Bone marrow (tissue), 2 donors: ENCODE measurements around the gene PGS1.

Source experiments
- DNase-seq, 2 donors: peaks; one replicate each; lab custom pipeline; 2025; lab: John Stamatoyannopoulos, UW

The PGS1 gene

DNA sequence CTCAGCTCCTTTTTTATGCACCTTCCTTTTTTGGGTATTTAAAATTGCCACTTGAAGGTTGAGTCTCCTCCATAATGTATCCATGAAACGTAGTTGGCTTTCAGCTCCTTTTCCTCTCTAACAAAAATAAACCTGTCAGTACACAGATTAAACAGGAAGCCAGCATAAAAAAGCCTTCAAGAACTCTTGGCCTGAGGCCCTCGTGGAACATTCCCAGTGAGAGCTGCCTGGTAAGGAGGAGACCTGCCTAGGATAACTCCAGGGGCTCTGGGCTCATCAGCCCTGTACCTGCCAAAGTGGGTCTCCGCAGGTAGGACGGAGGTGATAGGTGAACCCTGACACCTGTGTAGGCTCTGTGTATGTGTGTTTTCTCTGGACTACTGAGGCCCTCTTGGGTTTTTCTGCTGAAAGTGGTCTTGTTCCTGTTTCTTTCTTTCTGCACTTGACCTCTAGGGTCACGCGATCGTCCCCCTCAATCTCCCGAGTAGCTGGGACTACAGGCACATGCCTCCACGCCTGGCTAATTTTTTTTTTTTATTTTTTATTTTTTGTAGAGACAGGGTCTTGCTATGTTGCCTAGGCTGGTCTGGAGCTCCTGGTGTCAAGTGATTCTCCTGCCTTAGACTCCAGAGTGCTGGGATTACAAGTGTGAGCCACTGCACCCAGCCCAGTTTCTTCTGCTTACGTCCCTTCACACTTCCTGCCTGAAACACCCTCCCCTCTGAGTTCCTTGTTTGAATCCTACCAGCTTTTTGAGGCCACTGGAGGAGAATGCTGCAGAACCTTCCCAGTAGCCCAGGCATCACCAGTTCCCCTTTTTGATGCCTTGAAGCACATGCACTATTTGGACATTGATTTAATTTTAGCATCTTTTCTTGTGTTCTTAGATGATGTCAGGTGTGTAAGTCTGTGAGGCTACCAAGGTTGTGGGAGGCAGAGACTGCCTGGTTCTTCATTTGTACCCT lies 9.8 kb downstream of the PGS1 start:
- peak; percentile 27 to 63 for DNase-seq

DNA sequence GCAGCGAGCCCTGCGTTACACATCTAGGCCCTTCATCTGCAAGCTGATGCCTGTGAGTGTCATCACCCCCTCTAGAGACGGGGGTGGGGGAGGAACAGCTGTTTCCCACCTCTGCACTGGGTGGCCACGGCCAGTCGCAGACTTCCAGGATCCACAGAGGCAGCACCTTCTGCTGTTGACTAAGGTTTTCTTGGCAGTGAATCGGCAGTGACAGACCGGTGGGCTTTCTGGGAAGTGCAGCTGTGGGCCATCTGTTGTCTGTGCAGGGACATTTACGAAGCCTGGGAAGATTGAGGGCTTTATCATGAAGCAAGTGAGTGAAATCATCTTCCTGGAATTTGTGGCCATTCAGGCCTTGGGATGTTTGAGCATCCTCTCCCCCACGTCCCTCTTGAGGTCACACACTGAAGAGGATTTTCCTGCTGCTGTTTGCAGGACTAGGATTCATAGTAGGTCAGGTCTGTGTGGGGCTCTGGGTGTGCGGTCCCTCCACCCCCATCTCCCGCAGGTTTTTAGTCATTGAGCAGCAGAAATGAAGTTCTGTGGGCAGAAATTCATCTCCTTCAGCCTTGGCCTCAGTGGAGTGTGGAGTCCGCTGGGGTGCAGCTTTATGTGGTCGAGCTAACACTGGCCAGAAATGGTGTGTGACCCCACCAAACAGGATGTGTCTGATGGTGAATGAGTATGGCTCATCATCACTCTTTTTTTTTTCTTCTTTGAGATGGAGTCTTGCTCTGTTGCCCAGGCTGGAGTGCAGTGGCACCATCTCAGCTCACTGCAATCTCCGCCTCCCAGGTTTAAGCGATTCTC lies 12.0 kb downstream of the PGS1 start:
- DNase-seq: no peak

DNA sequence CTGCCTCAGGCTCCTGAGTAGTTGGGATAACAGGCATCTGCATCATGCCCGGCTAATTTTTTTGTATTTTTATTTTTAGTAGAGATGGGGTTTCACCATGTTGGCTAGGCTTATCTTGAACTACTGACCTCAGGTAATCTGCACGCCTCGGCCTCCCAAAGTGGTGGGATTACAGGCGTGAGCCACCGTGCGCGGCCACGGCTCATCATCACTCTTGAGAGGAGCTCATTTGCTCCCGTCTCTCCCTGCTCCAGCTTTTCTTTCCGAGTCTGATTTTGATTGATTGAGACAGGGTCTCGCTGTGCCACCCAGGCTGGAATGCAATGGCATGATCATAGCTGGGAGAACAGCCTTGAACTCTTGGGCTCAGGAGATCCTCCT lies 12.6 kb downstream of the PGS1 start:
- no peak for DNase-seq

DNA sequence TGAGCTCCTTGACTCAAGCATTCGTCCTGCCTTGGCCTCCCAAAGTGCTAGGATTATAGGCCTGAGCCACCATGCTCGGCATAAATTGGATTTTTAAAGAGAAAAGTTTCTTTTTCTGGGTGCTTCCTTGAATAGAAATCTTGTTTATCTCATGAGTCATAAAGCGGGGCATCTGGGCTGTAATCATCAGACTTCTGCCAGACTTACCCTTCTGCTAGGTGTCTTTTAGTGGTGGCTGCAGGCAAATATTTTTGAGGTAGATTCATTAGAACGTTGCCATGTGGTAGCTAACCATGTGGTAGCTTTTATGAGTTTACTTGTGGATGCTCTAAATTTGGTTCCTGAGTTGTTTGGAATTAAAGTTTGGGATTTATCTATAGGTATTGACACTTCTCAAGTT lies 13.4 kb downstream of the PGS1 start:
- DNase-seq: no peak

DNA sequence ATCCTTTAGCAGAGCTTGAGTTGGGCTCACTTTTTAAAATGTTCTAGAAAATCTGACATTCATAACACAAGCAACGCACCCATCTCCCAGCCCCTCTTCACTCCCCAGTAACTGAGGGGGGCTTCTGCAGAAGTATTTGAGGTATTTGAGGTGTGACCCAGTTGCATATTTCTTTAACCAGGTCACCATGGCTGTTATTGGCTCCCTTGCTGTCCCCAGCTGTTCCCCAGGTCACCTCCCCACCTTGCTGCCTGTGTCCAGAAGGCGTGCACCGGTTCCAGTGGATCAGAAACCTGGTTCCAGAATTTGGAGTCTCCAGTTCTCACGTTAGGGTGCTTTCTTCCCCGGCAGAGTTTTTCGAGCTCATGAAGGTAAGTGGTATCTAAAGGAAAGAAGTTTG lies 13.8 kb downstream of the PGS1 start:
- no peak for DNase-seq

DNA sequence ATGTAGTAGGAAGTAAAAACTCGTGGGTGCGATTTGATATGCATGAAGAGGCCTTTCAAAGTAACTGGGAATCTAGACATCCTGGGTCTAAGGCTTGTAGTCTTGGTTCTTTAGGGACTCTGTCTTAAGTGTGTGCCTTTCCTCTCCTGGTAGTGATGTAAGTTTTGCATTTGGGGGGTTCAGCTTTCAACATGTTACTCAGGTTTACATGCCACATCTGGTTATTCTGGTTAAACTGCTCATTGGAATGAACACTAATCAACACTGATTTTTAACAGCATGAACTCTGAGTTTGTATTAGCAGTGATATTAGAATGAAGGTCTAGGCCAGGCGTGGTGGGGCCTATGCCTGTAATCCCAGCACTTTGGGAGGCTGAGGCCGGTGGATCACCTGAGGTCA lies 15.1 kb downstream of the PGS1 start:
- no peak for DNase-seq

DNA sequence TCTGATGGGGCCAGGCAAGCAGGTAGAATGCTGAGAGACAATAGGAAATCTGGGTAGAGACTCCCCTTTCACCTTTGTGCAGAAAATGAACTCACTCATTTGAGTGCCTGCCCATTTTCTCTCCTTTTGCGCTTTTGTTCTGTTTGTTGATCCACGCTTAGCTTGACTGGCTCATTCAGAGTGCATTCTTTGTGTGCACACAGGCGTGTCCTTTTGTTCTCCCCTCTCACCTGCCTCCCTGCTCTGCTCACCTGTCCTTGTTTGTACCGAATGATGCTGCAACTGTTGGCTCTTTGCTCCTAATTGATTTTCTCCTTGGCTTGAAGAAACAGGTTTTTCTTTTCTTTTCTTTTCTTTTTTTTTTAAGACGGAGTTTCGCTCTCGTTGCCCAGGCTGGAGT lies 15.8 kb downstream of the PGS1 start:
- DNase-seq: no peak

DNA sequence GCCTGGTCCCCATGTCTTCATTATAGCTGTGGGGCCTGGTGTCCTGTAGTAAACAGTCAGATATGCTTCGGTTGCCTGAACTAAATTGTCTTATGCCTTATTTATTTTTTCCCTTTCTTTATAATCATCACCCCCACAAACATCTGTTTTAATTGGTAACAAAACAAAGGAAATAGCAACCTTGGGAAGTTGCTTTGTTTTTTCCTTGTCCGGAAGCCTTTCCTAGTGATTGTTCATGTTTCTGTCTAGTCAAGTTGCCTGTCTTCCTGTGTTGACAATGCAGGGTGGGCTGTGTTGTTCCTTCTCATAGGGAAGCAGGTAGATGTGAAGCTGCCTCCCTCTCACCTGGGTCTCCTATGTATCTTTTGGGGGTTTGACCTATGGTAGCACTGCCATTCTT lies 16.7 kb downstream of the PGS1 start:
- no peak for DNase-seq

DNA sequence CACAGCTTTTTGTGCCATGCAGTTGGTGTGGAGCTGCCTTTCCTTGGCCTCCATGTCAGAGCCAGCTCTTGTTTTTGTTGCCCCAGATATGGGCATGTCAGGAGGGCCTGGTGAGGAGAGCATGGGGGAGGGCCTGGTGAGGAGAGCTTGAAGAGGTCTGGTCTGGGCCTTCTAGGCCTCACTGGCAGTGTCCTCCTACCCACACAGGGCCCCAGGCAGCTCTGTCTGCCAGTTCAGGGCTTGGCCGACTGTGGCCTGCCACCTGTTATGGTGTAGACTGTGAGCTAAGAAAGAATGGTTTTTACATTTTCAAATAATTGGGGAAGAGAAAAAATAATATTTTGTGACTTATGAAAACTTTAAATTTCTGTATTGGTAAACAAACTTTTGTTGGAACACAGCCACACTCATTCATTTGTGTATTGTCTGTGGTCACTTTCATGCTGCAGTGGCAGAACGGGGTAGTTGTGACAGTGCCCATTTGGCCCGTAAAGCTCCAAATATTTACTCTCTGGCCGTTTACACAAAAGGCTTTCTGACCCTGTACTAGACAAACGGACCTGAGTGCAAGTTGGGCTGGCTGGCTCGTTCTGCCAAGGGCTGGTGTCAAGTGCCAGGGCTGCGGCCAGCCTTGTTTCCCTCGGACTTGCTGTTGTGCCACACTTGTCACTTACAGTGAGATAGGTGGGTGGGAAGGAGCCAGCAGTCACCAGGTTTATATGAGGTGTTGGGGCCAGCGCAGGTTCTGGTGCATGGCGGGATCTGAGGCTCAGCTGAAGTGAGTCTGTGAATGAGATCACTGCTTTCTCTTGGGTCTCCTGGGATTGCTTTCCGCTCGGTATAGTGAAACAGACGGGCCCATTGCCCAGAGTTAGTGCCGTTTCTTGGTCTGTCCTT lies 18.2 kb downstream of the PGS1 start:
- no peak for DNase-seq

DNA sequence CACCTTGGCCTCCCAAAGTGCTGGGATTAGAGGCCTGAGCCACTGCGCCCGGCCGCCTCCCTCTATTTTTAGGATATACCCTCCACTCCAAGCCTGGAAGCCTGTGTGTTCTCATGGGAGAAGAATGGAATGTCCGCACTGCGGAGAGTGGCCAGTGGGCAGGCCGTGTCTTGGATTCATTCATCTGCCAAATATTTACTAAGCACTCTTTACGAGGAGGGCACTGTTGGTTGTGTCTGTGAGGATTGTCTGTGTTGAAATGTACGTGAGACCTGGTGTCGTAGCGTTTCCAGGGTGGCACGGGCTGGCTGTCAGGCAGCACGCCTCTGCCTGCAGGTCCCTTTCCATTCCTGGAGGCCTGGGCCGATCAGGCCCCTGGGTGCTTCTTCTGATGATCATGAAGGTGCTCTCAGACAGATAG lies 19.2 kb downstream of the PGS1 start:
- DNase-seq: no peak

DNA sequence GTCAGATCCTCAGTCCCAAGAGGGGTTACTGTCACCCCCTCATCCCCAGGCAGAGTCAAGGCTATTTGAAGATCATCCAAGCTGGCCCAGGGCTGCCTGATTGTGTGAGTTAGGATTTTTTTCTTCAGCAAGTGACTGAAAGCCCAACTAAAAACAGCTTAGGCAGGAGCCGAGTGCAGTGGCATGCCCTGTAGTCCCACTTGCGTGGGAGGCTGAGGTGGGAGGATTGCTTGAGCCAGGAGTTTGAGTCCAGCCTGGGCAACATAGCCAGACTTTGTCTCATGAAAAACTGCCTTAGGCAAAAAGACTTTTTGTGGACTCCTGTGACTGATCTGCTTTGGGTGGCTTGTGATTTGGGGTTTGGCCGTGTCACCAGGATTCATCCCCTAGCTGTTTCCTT lies 19.9 kb downstream of the PGS1 start:
- no peak for DNase-seq

DNA sequence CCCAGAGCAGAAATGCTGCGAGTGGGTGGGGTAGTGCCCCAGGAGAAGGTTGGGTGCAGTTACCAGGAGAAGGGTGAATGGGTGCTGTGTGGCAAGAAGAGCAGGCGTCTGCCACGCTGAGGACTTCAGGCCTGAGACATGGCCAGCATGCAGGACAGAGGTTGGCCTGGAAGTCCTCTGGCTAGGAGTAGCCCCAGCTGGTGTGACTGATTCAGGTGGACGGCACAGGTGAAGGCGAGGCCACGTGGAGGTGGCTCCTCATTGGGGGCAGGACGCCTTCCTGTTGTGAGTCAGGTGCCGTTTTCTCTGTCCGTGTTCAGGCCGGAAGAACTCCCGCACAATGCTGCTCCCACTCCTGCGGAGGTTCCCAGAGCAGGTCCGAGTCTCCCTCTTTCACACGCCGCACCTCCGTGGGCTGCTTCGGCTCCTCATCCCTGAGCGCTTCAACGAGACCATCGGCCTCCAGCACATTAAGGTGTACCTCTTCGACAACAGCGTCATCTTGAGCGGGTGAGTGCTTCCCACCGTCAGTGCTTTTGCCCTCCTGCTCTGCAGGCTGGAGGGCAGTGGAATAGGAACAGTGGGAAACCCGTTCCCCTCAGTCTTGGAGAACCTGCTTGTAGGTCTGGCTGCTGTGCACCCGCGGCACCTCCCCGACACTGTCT lies 20.7 kb downstream of the PGS1 start:
- DNase-seq: no peak

DNA sequence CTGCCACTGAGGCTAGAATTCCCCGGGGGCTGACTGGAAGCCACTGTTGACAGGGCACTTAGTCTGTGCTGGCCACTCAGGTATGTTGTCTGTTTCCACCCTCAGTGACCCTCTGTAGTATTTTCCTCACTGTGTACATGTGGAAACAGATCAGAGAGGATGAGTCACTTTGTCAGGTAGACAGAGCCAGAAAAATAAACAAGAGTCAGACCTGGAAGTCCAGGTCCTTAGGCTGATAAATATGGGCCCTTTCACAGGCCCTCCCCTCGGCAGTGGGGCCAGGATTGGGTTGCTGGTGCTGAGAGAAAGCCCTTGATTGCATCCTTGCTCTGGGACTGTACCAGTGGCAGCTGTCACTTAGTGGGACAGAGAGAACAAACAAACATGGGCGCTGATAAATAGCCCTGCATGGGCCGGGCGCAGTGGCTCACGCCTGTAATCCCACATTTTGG lies 21.3 kb downstream of the PGS1 start:
- no peak for DNase-seq

DNA sequence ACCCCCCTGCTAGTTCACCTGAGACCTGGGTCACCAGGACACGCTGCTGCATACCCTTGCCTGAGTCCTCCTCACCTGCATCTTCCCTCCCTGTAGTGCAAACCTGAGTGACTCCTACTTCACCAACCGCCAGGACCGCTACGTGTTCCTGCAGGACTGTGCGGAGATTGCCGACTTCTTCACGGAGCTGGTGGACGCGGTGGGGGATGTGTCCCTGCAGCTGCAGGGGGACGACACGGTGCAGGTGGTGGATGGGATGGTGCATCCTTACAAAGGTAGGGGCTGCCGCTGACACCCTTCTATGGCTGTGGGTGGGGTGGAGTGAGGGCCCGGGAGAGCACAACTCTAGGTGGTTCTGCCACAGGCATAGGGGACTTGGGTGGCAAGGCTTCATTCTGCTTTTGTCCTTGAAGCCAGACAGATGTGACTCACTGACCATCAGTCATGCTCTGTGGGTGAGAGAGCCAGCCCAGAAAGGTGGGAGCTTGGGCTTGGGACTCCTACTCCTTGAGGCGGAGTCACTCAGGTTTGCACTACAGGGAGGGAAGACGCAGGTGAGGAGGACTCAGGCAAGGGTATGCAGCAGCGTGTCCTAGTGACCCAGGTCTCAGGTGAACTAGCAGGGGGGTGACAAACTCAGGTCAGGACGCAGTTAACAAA lies 22.3 kb downstream of the PGS1 start:
- no peak for DNase-seq

DNA sequence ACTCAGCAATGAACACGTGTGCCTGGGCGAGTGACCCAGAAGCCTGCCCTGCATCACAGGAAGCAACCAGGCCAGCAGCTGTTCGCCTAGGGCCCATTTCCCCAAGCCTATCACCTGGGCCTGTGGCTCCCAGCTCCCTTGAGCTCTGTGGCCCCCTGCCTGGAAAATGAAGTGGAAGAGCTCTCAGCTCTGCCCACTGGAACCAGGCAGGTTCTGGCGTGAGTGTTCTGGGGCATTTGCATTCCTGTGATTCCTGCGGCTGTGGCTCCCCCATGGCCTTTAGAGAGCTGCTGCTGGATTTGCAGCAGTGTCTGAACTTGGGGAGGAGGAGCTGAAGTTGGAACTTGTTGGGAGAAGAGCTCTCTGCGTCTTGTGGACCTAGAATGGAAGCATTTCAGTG lies 22.8 kb downstream of the PGS1 start:
- DNase-seq: no peak

DNA sequence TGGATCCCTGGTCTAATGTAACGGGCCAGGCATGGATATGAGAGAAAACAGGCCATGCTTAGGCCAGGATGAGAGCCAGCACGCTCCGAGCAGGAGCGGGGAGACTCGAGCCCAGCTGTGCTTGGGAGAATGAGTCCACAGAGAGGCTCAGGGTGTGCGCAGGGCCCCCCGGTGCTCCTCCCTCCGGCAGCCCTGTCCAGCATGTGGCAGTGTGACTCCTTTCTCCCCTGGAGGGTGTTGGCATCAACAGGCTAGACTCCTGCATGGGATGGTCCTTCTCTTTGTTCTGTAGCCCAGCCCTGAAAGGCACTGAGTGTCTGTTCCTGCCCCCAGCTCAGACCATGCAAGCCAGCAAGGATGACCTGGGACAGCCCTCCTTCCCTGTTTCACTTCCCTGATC lies 23.4 kb downstream of the PGS1 start:
- no peak for DNase-seq

DNA sequence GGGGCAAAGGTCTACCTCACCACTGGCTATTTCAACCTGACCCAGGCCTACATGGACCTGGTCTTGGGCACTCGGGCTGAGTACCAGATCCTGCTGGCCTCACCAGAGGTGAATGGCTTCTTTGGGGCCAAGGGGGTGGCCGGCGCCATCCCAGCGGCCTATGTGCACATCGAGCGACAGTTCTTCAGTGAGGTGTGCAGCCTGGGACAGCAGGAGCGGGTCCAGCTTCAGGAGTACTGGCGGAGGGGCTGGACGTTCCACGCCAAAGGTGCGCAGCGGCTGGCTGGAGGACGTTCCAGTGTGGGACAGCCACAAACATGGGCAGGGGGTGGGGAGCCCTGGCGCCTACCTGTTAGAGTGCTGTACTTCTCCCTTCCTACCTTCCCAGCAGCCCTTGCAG lies 25.4 kb downstream of the PGS1 start:
- DNase-seq: no peak

DNA sequence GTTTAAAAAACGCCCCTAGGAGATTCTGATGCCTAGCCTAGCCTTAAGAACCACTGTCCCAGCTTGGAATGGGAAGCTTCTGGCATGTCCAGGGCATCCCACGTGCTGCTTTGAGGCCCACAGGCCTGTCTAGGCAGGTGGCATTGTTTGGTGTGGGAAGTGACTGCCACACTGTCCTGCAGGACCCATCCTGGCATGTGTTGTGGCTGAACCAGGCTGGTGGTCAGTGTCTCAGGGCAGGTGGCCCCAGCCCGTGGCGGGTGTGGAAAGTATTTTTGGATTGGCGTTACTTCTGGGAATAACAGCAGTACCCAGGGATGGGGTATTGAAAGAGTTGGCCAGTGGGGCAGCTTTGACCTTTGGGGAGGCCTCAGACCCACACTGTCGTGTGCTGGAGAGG lies 27.9 kb downstream of the PGS1 start:
- DNase-seq: no peak

DNA sequence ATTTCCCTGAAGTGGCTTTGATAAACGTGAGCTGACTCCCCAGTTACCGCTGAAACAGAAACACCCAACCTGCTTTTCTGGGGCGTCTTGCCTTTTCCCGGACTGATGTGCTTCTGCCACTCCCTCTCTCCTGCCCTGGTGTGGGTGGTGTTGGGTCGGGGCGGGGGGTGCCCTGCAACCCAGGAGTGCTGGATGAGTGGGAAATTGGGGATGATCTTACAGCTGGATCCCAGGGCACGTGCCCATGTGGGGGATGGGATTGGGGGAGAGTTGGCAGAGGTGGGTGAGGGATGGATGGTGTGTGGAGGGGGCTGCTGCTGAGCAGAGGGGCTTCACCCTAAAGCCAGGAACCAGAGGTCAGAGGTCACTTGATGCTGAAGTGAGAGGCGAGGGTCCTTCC lies 28.5 kb downstream of the PGS1 start:
- DNase-seq: no peak

DNA sequence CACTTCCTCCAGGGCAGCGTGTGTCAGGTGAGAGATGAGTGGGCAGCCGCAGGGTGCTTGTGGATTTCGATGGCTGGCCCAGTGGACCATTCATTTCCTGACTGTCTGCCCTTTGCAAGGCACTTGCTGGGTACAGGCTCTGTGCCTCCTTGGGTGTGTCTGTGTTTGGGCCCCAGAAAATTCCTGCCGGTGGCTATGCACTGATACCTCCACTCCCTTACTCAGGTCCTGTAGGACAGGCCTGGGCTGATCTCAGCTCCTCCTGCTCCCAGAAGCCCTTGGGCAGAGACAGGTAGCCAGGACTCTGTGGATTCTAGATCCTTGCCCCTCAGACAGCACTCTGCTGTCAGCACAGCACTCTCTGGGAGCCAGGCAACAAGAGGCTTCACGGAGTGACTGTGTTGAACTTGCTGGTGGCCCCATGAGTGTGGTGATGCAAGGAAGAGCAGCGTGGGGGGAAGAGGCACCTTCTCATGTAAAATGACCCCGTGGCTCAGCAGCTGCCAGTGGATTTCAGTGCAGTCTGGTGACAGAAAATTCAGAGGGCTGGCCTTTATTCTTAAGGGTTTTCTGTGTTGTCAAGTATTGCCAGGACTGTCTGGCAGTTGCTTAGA lies 29.0 kb downstream of the PGS1 start:
- no peak for DNase-seq
